Measurements from ENCODE around the gene NCOA6.

NCOA6 gene

GRCh38 chr20:34751453-34751852 is 74.0 kb downstream of the NCOA6 start:
- Histone ChIP-seq H3K36me3 (replicated peaks; ENCODE audit: insufficient read depth, low read length) (peaks cover under 1% of the 10 kb centered on the region; the same call in 1 of the 2 replicates), H3K4me2 (ENCODE audit: low read depth, low read length) (no peak overlapping the region), H3K79me2 (ENCODE audit: low read length) (no peaks in the 10 kb centered on the region), H3K27me3 (replicated peaks; ENCODE audit: insufficient read depth, low read length) (no peaks in the 10 kb centered on the region), H3K9me3 (replicated peaks; ENCODE audit: insufficient read depth, low read length) (no peaks in the 10 kb centered on the region), H3K4me1 (ENCODE audit: low read length) (no peaks in the 10 kb centered on the region), H3K4me3 (ENCODE audit: low read length) (no peak overlapping the region), H3K9ac (ENCODE audit: low read length) (no peak overlapping the region), H3K9me2 (replicated peaks; ENCODE audit: insufficient read depth, low read length) (no peaks in the 10 kb centered on the region), H4K20me1 (ENCODE audit: insufficient read depth, low read length) (no peaks in the 10 kb centered on the region), H3F3A (ENCODE audit: insufficient read depth, low read length) (no peaks in the 10 kb centered on the region), H2AFZ (ENCODE audit: low read length) (no peak overlapping the region), H3K27ac (ENCODE audit: low read length) (no peak overlapping the region)
- TF ChIP-seq CTCF (IDR thresholded peaks at IDR 0.05; ENCODE audit: low read length), result no peak
- TF ChIP-seq EZH2phosphoT487 (IDR thresholded peaks at IDR 0.05; ENCODE audit: low read length), result no peak
- TF ChIP-seq EZH2 (optimal IDR thresholded peaks at IDR 0.05; ENCODE audit: low read depth, low read length), result no peak
- no peak for DNase-seq

GRCh38 chr20:34750484-34750883 is 75.0 kb downstream of the NCOA6 start:
- Histone ChIP-seq H3K4me1 (ENCODE audit: low read length) (no peaks in the 10 kb centered on the region), H3K27me3 (replicated peaks; ENCODE audit: insufficient read depth, low read length) (no peaks in the 10 kb centered on the region), H4K20me1 (ENCODE audit: insufficient read depth, low read length) (no peaks in the 10 kb centered on the region), H3K27ac (ENCODE audit: low read length) (no peak overlapping the region), H3K9me2 (replicated peaks; ENCODE audit: insufficient read depth, low read length) (no peaks in the 10 kb centered on the region), H3K9ac (ENCODE audit: low read length) (no peak overlapping the region), H3F3A (ENCODE audit: insufficient read depth, low read length) (no peaks in the 10 kb centered on the region), H2AFZ (ENCODE audit: low read length) (no peak overlapping the region), H3K4me2 (ENCODE audit: low read depth, low read length) (no peak overlapping the region), H3K79me2 (ENCODE audit: low read length) (no peaks in the 10 kb centered on the region), H3K36me3 (replicated peaks; ENCODE audit: insufficient read depth, low read length) (no peaks in the 10 kb centered on the region; the same call in 1 of the 2 replicates), H3K9me3 (replicated peaks; ENCODE audit: insufficient read depth, low read length) (no peaks in the 10 kb centered on the region), H3K4me3 (ENCODE audit: low read length) (no peak overlapping the region)
- DNase-seq, result no peak
- no peak for TF ChIP-seq EZH2phosphoT487 (IDR thresholded peaks at IDR 0.05; ENCODE audit: low read length)
- no peak for TF ChIP-seq EZH2 (optimal IDR thresholded peaks at IDR 0.05; ENCODE audit: low read depth, low read length)
- TF ChIP-seq CTCF (IDR thresholded peaks at IDR 0.05; ENCODE audit: low read length), result no peak

GRCh38 chr20:34748709-34749108 is 76.7 kb downstream of the NCOA6 start:
- no peaks in the 10 kb centered on the region for H3K4me1 ChIP-seq (ENCODE audit: low read length)
- H3K9ac ChIP-seq (ENCODE audit: low read length), result no peak overlapping the region
- TF ChIP-seq EZH2 (optimal IDR thresholded peaks at IDR 0.05; ENCODE audit: low read depth, low read length), result no peak
- TF ChIP-seq EZH2phosphoT487 (IDR thresholded peaks at IDR 0.05; ENCODE audit: low read length), result no peak
- TF ChIP-seq CTCF (IDR thresholded peaks at IDR 0.05; ENCODE audit: low read length), result no peak
- H3F3A ChIP-seq (ENCODE audit: insufficient read depth, low read length), result no peaks in the 10 kb centered on the region
- no peak overlapping the region for H3K4me3 ChIP-seq (ENCODE audit: low read length)
- H3K36me3 ChIP-seq (replicated peaks; ENCODE audit: insufficient read depth, low read length), result no peaks in the 10 kb centered on the region
- no peaks in the 10 kb centered on the region for H3K9me2 ChIP-seq (replicated peaks; ENCODE audit: insufficient read depth, low read length)
- H3K27me3 ChIP-seq (replicated peaks; ENCODE audit: insufficient read depth, low read length), result no peaks in the 10 kb centered on the region
- no peak for DNase-seq
- no peak overlapping the region for H3K27ac ChIP-seq (ENCODE audit: low read length)
- 0 out of 2 replicates have a peak, but pooled peaks cover 3% of the 10 kb centered on the region for H4K20me1 ChIP-seq (ENCODE audit: insufficient read depth, low read length)
- H3K4me2 ChIP-seq (ENCODE audit: low read depth, low read length), result no peak overlapping the region
- H2AFZ ChIP-seq (ENCODE audit: low read length), result no peak overlapping the region
- H3K79me2 ChIP-seq (ENCODE audit: low read length), result no peaks in the 10 kb centered on the region
- H3K9me3 ChIP-seq (replicated peaks; ENCODE audit: insufficient read depth, low read length), result no peaks in the 10 kb centered on the region

Measured in MM.1S (cell line).